HG02610 (cell line): ENCODE measurements around the gene ZC4H2.
A peak's percentile ranks its signal among the peaks of the same experiment; 100 is the strongest.
"Not testable (repeated sequence)": the region's sequence is repeated elsewhere in the genome, so short reads cannot be mapped to it uniquely, and the experiment has no call there.

Source experiments
- ATAC-seq: cut with Tn5 transposase; IDR thresholded peaks from one replicate; pipeline ENCODE4 v1.9.1; 2021; ENCODE audit warnings: mild to moderate bottlenecking, moderate library complexity; ENCODE audit not compliant: unreplicated experiment

ZC4H2 gene, protein sequence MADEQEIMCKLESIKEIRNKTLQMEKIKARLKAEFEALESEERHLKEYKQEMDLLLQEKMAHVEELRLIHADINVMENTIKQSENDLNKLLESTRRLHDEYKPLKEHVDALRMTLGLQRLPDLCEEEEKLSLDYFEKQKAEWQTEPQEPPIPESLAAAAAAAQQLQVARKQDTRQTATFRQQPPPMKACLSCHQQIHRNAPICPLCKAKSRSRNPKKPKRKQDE

DNA sequence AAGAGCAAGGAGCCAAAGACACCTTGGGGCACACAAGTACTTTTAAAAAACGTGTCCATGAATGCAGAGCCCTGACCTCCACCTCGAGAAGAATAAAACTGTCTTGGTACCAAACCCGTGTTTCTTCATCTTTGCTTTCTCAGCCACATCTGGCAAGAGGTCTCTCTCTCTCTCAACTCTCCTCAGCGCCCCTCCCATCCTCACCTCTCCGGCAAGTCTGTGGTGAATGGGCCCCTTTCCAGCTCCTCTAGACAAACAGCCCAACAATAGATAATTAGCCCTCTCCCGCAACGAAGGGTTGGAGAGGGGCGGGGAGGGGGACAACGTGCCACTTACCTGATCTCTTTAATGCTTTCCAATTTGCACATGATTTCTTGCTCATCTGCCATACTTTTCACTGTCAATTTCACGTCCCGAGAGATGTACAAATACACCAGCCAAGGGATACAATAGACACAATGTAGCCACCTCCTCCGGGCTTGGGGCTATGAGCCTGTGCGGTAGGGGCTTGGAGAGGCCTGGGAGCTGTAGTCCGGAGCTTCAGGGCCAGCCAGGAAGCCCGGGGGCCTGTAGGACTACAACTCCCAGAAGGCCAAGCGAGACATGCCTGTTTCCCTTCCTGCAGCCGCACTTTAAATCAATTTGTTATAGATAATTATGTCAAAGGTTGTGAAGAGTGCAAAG is at the start of gene ZC4H2:
TSS of gene ZC4H2 (minus strand) at position 462 of the 684 bp plus-strand sequence. CDS start at position 389, 73 bp downstream.
- peak; percentile 100 for ATAC-seq

DNA sequence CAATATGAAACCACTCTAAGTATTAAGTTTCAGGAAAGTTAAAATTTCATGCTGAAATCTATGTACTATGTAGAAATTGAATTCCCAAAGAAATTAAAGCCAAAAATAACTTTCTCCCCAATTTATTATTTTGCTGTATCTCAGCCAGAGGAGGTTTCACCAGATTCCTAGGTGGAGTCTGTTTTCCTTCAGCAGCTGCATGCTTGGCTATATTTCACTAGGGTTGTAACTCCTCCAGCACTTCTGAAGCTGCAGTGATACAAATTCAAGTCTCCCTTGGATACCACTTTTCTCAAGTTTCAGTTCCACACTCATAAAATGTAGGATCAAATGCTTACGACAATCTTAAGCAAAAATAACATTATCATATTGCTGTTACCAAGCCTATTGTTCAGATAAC is 41.2 kb upstream of the ZC4H2 start:
- ATAC-seq = no peak

DNA sequence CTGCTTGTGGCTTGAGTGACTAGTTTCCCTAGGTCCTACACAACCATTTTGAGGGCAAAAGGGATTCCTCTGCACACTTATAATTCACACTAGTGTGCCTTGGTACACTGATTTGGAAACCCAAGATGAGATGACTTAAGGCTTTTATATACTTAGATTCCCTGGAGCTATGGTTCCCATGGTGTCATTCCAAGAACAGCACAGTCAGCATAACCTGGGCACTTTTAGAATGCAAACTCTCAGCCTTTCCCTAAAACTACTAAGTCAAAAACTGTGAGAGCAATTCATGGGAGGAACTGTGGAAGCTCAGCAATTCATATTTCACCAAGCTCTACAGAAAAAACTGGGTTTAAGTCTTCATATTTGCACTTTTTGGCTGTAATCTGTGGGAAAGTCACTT is 38.0 kb upstream of the ZC4H2 start:
- ATAC-seq = no peak

DNA sequence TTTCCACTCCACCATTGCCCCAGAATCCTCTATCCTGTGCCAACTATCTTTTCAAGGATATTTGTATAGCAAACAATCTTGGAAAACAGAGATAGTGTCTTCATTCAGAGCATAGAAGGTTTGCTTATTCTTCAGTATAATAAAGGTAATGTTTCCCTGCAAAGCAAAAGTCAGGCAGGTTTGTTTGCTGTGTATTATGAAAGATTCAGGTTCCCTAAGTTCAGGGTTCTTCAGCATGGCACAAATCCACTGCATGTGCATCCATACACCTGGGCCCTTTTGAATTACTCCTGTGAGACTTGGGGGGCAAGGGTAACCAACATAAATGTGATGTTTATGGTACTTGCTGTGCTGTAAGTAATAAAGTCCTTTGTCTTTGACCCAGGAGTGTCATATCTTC is 33.2 kb upstream of the ZC4H2 start:
- ATAC-seq = no peak

DNA sequence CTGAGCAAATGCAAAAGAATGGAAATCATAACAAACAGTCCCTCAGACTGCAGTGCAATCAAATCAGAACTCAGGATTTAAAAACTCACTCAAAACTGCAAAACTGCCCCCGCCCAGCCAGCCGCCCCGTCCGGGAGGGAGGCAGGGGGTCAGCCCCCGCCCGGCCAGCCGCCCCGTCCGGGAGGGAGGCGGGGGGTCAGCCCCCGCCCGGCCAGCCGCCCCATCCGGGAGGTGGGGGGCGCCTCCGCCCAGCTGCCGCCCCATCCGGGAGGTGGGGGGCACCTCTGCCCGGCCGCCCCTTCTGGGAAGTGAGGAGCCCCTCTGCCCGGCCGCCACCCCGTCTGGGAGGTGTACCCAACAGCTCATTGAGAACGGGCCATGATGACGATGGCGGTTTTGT is 26.0 kb upstream of the ZC4H2 start:
- not testable (repeated sequence) for ATAC-seq

DNA sequence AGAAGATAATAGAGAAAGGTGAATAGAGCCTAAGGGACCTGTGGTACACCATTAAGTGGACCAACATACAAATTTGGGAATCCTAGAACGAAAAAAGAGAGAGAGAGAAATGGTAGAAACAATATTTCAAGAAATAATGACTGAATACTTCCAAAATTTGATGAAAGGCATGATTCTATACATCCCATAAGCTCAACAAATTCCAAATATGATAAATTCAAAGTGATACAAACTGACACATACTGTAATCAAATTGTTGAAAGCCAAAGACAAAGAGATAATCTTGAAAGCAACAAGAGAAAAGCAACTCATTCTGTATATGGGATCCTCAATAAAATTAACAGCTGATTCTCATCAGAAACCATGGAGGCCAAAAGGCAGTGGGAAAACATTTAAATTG is 20.6 kb upstream of the ZC4H2 start:
- ATAC-seq = no peak

DNA sequence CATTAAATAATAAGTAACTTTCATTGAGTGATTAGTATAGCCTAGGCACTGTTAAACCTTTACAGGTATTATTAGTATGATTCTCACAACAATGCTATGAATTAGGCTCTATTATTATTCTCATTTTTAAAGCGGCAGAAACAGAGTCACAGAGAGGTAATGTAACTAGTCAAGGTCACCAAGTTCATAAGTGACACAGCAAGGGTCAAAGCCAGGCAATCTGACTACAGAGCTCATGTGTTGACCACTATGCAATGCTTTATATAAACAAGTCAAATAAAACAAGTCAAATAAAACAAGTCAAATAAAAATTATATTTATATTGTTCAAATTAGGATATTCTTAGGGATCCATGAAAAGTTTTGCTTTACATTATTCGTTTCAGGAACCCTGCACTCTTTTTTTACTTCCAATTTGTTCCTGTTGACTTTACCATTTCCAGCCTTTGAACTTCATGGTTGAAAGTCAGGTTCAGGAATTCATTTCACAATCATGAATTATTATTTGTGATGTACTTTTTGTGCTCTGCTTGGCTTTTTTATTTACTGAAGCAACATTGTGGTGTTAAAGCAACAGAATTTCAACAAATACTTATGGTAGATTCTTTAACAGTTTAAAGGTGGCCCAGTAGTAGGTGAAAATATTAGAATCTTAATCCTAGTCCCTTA is 18.0 kb upstream of the ZC4H2 start:
- no peak for ATAC-seq

DNA sequence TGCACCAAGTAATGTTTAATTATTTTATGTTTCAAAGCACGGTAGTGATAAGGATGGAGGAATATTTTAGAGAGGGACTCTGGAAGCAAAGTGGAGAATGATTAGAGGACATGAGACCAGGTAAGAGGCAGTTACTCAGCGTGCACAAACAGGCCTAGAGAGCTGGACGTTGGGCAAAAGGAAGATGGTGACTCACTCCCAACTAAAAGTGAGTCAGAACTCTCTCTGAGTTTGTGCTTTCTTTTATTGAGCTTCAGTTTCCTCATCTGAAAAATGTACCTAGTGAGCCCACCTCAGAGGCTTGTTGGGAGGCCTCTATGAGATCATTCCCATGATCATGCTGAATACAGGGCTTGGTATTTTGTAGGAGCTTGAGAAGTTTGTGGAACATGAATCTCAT is 1.6 kb upstream of the ZC4H2 start:
- no peak for ATAC-seq

DNA sequence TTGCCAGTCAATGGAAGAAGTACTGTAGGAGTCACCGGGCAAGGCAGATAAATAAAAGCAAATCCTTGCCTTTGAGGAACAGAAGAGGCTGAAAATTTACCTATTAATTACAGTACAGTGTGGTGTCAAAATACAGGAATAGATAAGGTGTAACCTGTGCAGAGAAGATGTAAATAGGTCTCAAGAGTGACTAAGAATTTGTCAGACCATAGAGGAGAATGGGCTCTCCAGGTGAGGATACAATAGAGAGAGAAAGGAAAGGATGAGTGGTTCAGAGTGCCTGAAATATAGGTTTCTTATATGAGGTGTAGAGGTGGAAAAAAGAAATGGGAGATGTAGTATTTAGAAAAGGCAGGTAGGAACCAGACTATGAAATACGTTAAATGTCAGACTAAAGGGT is 801 bp upstream of the ZC4H2 start:
- no peak for ATAC-seq

DNA sequence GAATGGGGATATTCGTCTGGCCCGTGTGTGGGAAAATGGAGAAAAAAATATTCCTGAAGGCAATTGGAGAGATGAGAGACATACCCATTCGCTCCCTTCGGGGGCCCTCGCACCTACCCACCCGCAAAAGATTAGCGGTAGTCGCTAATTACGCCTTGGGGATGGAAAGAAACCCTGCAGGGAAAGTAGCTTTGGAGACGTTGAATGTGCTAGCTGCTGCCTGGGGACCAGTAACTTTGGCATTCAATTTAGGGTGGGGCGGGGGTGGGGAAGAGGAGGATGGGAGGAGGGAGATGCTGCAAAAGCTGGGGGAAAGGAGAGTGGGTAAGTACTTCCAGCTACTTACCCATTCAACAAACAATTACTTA is 407 bp upstream of the ZC4H2 start:
- ATAC-seq = peak; percentile 16

DNA sequence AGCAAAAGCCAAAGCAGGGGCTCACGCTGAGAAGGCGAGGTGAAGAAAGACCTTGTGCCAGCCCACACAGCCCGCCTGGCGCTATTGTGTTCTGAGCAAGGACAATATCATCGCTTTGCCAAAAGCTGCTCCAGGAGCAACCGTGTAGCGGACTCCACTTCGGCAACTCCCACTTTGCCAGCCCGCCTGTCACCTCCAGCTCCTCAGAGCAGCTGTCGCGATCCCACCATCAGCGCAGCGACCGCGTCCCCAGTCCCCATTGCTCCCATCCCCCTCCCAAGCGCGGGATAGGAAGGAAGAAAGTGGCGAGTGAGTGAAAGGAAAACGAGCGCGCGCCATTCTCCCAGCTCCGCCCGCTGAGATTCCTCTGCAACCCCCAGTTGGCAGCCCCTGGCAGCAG is 759 bp downstream of the ZC4H2 start:
- no peak for ATAC-seq

DNA sequence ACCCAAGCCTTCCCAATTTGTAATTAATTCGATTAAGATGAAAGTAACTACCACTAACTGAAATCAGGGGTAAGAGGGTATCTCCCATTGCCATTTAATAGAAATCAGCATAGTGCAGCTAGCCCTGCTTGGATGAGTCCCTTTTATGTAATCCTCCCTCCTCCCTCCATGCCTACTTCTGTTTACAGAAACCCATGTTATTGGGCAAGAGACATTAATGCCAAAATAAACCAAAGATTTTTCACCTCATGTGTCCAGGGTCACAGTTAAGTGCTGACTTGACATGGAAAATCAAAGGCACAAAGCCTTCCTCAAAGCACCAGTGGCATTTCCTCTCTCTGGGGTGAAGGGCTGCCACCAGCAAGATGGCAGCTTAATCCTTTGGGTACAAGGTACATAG is 50.8 kb downstream of the ZC4H2 start:
- ATAC-seq = no peak

DNA sequence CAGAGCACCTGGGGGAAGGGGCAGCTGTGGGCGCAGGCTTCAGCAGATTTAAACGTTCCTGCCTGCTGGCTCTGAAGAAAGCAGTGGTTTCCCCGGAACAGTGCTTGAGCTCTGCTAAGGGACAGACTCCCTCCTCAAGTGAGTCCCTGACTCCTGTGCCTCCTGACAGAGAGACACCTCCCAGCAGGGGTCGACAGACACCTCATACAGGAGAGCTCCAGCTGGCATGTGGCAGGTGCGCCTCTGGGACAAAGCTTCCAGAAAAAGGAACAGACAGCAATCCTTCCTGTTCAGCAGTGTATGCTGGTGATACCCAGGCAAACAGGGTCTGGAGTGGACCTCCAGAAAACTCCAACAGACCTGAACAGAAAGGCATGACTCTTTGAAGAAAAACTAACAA is 68.1 kb downstream of the ZC4H2 start:
- ATAC-seq = no peak

DNA sequence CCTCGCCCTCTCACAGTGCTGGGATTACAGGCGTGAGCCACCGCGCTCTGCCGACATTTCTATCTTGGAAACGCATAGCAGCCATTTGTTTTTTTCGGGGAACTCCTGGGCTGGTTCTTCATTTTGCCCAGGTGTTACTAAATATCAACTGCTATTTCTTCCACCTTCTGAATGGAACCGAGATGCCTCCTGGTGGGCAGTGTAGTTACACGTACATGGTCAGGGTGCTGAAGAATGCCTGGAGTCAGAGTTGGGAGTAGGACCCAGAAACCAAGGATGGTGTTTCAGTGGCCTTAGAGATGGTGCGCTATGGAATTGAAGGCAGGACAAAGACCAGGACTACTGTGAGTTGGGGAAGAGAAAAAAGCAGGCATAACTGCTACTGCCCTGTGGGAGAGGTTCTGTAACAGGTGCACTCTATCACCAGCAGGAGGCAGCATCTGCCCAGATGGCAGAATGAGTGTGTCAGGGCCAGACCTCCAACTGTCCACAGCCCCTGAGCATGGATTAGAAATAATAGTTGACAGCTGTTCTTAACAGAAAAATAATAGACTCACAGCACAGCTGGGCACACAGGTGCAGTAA is 81.7 kb downstream of the ZC4H2 start:
- ATAC-seq = peak; percentile 85

DNA sequence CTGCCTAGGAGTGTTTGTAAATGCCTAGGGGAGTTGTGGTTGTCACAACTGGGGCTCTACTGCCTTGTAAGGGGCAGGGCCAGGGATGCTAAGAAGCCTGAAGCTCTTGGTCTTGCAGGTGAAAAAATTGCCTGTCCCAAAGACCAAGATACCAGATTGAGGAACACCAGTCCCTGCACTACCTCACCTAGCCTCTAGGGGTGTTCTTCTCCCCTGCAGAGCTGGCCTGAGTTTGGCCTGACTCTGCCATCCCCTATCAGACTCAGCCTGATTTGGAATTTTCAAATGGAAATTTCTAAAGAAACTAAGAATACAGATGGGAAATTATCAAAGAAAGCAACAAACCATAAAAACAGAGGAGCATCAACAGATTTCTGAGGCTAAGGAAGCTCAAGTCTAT is 90.4 kb downstream of the ZC4H2 start:
- ATAC-seq = no peak

DNA sequence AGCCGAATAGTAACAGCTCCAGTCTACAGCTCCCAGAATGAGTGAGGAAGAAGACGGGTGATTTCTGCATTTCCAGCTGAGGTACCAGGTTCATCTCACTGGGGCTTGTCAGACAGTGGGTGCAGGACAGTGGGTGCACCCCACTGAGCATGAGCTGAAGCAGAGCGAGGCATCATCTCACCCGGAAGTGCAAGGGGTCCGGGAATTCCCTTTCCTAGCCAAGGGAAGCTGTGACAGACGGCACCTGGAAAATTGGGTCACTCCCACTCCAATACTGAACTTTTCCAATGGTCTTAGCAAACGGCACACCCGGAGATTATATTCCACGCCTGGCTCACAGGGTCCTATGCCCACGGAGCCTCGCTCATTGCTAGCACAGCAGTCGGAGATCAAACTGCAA is 97.5 kb downstream of the ZC4H2 start:
- ATAC-seq = not testable (repeated sequence)

DNA sequence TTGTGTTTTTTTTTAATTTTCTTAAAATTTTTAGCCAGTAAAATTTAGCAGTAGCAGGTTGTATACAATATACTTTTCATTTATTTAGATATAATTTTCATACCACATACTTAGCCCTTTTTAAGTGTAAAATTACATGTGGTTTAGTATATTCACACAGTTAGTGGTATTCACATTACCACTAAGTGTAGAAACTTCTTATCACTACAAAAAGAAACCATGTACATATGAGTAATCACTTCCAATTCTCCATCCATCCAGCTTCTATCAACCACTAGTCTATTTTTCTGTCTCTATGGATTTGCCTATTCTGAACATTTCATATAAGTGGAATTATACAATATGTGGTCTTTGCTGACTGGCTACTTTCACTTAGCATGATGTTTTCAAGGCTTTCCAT is 109.0 kb downstream of the ZC4H2 start:
- no peak for ATAC-seq
